Activated CD4-positive, alpha-beta T cell treated with anti-CD3 and anti-CD28 coated beads, Interleukin-2, Interleukin-6, amounts not matched to agents 100 ng/mL and 50 ng/mL, durations not matched to agents 16 hours and 8 hours (primary cell): ENCODE results near the gene WFS1.

Experiments used
- DNase-seq: peaks from one replicate; pipeline ENCODE4 v3.0.0-alpha.2; 2020

WFS1 gene, protein sequence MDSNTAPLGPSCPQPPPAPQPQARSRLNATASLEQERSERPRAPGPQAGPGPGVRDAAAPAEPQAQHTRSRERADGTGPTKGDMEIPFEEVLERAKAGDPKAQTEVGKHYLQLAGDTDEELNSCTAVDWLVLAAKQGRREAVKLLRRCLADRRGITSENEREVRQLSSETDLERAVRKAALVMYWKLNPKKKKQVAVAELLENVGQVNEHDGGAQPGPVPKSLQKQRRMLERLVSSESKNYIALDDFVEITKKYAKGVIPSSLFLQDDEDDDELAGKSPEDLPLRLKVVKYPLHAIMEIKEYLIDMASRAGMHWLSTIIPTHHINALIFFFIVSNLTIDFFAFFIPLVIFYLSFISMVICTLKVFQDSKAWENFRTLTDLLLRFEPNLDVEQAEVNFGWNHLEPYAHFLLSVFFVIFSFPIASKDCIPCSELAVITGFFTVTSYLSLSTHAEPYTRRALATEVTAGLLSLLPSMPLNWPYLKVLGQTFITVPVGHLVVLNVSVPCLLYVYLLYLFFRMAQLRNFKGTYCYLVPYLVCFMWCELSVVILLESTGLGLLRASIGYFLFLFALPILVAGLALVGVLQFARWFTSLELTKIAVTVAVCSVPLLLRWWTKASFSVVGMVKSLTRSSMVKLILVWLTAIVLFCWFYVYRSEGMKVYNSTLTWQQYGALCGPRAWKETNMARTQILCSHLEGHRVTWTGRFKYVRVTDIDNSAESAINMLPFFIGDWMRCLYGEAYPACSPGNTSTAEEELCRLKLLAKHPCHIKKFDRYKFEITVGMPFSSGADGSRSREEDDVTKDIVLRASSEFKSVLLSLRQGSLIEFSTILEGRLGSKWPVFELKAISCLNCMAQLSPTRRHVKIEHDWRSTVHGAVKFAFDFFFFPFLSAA

DNA sequence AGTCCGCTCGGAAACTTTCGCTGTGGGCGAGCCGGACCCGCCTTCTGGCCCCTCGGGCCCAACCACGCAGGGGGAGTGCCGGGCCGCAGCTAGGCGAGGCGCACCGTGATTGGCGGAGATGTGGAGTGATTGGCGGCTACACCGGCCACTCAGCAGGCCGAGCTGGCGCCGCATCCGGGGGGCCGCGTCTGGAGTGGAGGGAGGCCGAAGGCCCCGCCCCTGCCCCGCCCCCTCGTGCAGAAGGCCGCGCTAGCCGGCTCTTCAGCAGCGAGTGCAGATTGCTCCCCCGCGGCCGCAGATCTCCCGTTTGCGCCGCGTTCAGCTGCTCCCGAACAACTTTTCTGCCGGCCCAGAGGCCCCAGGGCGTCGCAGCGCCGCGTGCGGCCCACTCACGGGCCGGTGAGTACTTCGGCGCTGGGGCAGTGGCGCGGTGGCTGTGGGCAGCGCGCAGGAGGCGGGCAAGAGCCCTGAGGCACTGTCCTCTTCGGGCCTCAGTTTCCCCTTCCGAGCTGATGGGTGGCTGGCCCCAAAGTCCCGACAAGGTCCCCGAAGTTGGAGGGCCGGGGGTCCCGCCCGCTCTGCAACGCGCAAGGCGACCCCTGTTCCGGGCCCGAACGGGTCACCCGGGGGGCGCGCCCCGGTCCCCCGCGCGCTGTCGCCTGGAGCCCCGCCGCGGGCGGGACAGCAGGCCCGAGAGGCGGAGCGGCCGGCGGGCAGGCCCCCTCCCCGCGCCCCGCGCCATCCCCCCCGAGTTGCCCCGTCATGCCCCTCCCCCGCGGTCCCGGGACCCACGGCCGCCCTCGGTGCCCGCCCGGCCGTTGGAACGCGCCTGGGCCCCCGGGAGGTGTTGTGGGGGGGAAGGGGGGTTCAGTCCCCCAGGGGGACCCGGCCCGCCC lies at the start of gene WFS1:
TSS of gene WFS1 (plus strand) at position 235 of the 896 bp plus-strand sequence. CDS start 7,606 bp downstream, outside the sequence.
- DNase-seq = peak; percentile 99

GRCh38 chr4:6221301-6221850 lies 48.3 kb upstream of the WFS1 start:
- DNase-seq = no peak

DNA sequence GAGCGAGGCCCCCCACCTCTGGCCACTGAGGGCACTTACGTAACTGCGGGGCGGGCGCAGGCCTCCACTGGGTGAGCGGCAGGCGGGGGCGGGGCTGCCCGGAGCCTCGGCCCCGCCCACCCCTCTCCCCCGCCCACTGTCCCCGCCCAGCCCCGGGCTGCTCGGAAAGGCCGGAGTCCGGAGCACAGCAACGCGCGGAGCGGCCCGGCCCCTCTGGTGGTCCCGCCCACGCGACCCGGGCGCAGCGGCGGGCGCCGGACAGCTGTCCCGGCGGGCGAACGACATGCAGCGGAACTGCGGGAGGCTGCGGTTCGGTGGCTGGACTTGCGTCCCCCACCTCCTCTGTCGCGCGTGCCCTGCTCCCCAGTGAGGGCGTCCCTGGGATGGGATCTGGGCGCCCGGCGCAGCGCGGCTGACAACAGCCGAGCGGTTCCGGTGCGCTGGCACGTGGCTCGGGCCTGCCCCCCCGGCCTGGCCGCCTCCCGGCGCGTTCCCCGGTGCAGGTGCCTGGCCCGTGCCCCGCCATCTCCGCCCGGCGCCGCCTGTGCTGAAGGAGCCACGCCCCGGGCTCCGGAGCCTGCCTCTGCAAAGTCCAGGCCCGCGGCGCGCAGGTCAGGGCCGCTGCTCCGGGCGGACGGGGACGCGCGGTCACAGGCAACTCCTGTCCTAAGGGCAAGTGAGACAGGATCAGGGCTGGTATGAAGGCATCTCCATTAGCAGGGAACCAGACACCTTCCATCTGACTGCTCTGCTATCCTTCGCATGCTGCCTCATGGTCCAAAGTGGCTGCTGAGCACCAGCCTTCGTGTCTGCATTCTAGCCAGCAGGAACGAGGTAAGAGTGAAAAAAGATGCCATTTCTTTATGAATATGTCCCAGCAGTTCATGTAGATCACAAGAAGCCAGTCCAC lies 47.5 kb upstream of the WFS1 start:
- DNase-seq = peak; percentile 18

DNA sequence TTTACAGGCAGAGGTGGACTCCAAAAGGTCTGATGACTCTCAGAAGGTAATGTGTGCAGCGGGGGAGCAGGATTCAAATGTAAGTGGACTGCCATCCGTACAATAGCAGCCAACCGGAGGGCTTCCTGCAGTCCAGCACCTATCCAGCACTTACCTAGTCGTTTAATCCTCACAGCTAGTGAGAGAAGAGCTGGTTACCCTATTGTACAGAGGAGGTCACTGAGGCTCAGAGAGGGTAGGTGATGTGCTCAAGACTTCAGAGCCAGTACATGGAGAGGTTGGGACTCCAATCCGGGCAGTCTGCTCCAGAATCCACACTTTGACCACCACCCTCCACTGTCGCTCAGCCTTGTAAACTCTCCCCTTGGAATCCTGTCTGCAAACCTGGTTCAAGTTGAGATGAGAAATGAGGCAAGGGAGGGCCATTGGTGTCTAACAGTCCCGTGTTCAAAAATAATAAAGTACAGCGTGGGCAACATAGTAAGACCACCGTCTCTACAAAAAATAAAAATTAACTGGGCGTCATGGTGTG lies 46.8 kb upstream of the WFS1 start:
- DNase-seq = no peak

DNA sequence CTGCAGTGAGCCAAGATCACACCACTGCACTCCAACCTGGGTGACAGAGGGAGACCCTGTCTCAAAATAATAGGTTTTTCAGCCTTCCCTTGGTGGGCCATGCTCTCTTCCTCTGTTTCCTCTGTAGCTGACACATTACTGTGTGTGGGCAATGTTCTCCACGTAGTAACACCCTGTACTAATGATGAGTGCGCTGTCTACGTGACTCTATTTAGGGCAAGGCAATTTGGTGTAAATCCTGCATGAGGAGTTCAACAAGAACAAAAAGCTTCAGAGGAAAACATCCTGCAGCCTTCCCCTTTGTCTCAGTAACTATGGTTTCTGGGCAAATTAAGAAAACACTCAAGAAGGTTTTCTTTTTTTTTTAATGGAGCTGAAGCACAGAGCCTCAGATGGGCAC lies 44.9 kb upstream of the WFS1 start:
- no peak for DNase-seq

GRCh38 chr4:6225469-6225868 lies 44.2 kb upstream of the WFS1 start:
- DNase-seq = peak; percentile 25

DNA sequence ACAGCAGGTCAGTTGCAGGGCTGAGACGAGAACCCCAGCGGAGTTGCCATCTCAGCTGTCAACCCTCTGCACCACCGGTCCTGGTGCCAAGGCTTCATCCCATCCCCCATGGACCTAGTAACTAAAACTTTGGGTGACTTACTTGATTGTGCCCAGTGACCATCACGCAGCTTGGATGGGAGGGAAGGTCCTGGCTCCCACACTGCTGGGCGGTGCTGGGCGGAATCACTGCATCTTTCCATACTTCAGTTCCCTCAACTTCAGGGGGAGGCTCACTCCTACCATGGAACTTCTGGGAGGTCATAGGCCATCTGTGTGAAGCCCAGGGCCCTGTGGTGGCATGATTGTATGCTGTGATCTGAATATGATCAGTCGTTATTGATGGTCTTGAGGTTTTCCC lies 43.1 kb upstream of the WFS1 start:
- DNase-seq = no peak

DNA sequence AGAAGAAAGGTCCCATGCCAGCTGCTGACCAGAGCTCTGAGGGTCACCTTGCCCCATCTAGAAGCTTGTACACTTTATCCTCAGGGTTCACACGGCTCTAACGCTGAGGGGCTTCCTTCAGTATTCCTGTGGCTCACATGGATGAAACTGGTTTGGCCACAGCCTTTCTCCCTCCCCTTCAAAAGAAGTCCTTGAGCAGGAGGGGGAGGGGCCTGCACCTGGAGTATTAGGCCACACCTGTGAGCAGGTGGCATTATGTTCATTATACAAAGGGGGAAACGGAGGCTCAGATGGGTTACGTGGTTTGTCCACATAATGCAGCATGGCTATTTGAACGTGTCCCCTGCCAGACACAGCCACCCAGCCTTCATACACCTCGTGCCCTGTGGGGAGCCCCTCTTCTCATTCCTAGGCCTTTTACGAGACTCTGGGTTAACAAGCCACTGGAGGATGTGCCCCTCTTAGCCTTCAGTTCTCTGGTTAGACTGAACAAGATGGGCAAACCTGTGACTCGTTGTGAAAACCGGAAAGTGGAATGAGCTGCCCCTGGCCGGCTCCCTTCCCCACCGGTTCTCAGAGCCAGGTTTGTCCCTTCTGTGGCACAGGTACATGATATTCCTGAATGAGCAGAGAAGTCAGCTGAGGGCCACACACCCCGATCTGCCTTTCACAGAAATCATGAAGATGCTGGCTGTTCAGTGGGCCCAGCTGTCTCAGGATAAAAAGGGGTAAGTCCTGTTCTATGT lies 42.1 kb upstream of the WFS1 start:
- DNase-seq = no peak

GRCh38 chr4:6228158-6229067 lies 41.2 kb upstream of the WFS1 start:
- no peak for DNase-seq

GRCh38 chr4:6229095-6229494 lies 40.6 kb upstream of the WFS1 start:
- no peak for DNase-seq

GRCh38 chr4:6229671-6230501 lies 39.8 kb upstream of the WFS1 start:
- no peak for DNase-seq

GRCh38 chr4:6230502-6230785 lies 39.2 kb upstream of the WFS1 start:
- no peak for DNase-seq

DNA sequence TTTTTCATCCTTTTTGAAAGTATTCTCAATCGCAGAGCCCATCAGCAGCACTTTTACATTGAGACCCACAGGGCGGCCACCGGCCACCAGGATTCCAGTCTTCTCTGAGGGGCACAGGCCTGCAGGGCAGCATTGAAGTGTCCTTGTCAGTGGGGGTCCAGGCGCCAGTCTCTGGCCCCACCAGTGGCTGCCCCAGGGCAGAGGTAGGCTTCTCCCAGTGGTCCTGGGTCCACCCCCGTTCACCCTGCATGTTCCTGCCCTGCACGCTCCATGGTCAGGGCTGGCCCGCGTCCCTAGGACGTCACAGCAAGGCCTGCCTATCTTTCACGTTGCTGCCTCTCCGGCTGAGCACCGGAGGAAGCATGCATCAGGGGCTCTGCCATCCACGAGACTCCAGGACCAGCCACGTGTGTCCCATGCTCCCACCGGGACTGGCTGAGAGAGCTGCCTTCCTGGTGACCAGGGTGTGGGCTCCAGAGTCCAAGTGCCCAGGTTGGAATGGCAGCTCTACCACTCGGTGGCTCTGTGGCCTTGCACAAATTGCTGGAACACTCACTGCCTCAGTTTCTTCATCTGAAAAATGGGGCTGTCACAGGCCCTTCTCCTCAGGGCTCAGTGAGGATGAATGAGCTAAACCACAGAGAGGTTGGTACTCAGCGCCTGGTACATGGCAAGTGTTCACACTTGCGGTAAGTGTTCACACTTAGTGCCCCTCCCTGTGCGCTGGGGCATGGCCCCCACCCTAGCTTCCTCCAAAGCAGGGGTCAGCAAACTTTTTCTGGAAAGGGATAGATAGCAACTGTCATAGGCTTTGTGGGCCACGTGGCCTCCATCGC lies 38.6 kb upstream of the WFS1 start:
- DNase-seq = no peak

- no peak for DNase-seq
These were observed 37.9 kb upstream of the WFS1 start for GRCh38 chr4:6231663-6232165.

GRCh38 chr4:6232836-6233785 lies 36.5 kb upstream of the WFS1 start:
- no peak for DNase-seq

DNA sequence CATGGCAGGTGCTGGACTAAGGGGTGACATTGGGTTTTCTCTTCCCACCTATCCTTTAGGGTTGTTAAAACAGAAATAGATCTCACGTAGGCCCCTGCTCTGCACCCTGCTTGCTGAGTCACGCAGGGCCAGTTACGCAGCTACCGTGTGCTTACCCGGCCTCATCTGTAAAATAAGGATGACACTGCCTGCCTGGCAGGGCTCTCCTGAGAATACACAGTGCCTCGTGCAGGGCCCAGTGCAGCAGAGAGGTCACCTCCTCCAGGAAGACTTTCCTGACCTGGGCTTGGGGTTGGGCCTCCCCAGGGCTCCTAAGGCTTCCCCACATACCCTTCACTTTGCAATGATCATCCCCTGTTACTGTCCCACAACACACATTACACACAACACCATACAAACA lies 35.7 kb upstream of the WFS1 start:
- DNase-seq = no peak
